ENCODE results near the gene SELENOS.

The SELENOS gene

GRCh38 chr15:101250873-101251829 lies 26.1 kb downstream of the SELENOS start:
- DNase-seq (ENCODE audit: low read depth in 2 of 2): peak in 1 of 2 donors; percentile 27

- no peak for DNase-seq (ENCODE audit: low read depth in 2 of 2)
Measured at GRCh38 chr15:101250341-101250831, 26.9 kb downstream of the SELENOS start.

- DNase-seq (ENCODE audit: low read depth in 2 of 2): no peak
Measured at GRCh38 chr15:101248274-101248673, 29.0 kb downstream of the SELENOS start.

DNA sequence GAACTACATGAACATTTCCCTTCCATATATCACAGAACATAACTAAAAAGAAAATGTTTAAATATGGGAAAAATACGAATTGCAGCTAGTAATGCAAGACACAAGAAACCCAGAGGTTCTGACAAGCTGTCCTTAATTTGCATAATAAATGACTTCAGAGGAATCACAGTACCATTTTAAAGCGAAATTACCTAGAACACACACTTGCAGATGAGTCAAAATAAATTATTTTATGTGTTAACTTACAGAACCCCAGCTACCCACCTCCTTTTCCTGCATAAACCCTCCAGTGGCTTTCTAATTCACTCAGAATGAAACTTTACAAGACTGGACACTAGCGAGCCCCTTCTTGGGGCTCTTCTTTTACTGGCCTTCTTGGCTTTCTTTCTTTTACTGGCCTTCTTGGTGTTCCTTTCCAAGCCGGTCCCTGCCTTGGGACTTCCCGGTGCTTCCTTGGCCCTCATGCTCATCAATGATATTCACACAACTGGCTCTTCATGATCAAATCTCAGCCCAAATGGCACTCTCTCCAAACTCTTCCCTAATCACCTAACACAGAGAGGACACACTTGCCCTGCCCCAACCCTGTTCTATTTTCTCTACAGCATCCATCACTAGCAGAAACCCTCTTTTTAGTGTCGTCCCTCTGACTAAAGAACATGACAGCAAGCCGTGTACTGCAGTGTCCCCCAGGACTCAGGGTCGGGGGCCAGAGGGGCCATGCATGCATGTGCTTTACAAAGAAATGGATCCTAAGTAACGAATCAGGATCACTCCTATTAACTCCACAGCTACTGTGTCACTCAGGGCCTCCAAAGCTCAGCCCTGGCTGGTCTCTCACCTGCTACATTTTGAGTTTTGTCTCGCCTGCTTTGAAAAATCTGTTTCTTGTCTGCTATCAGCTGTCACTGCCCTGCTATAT lies 30.2 kb downstream of the SELENOS start:
- no peak for DNase-seq (ENCODE audit: low read depth in 2 of 2)

GRCh38 chr15:101246391-101246790 lies 30.9 kb downstream of the SELENOS start:
- DNase-seq (ENCODE audit: low read depth in 2 of 2): no peak

DNA sequence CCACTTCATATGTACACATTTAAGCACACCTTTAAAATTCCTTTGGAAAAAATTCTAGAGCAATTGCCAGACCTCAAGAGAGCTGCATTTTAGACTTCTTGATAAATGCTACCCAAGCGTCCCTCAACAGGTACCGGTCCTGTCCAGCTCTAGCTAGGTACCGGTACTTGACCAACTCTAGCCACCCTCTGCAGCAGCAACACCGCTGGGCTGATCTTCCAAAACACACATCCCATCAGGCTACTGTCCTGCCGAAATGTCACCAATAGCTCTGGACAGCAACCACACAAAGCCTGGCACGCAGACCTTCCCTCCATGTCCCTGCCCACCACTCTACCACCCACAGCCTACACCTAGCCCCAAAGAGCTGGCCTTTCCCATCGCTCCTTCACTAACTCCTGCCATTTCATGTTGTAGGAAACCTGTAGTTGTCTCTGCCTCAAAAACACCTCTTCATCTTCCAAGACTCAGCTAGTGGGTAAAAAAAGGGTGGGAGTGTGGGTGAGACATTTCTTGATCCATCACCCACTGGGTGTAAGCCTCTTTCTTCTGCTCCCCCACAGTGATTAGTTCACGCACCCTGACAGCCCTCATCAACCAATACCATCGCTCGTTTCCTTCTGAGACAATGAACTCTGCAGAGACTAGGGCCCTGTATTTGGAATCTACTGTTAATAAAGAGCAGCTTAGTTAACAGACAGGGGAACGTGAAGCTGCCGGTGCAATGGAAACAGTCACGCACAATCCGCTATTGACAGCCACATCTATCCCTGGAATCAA lies 32.2 kb downstream of the SELENOS start:
- no peak for DNase-seq (ENCODE audit: low read depth in 2 of 2)

GRCh38 chr15:101244036-101244781 lies 33.1 kb downstream of the SELENOS start:
- DNase-seq (ENCODE audit: low read depth in 2 of 2): no peak

DNA sequence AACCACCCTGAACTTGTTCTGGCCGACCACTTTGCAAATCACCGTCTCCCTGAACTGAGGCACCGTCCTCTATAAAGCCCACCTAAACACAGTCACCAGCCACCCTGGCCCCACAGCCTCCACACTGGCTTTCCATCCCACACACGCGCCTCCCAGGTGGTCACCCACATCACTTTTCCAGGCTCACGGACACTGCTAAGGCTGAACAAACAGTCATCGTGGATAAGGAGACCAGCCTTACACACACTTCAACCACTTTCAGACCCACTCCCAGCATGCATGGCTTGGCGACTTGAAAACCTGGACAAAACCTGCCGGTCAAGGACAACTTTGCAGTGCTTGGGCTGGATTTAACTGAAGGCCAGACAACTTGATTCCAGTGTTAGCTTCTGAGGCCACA lies 33.9 kb downstream of the SELENOS start:
- no peak for DNase-seq (ENCODE audit: low read depth in 2 of 2)

GRCh38 chr15:101242999-101243336 lies 34.3 kb downstream of the SELENOS start:
- no peak for DNase-seq (ENCODE audit: low read depth in 2 of 2)

GRCh38 chr15:101242160-101242998 lies 34.9 kb downstream of the SELENOS start:
- DNase-seq (ENCODE audit: low read depth in 2 of 2): no peak

DNA sequence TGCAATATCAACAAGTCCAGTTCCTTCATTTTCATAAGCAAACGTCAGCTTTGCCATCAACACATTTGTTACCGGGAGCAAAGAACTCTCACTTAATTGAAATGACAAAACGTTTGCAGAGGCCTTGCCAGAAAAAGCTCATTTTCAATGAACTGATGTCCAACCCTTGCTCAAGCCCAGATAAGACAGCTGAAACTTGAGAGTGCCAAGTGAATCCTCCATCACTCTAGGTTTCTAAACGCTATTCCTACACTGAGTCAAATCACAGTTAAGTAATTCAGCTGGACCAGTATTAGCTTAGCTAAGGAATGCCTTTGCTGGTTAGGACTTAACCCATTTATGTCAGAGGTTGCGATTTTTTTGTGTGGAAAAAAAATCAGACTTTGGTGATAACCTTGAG lies 36.9 kb downstream of the SELENOS start:
- no peak for DNase-seq (ENCODE audit: low read depth in 2 of 2)

- DNase-seq (ENCODE audit: low read depth in 2 of 2): no peak
Measured at GRCh38 chr15:101239724-101240136, 37.6 kb downstream of the SELENOS start.

- DNase-seq (ENCODE audit: low read depth in 2 of 2): no peak
Measured at GRCh38 chr15:101237251-101237650, 40.0 kb downstream of the SELENOS start.

- no peak for DNase-seq (ENCODE audit: low read depth in 2 of 2)
Measured at GRCh38 chr15:101233651-101234280, 43.5 kb downstream of the SELENOS start.

- DNase-seq (ENCODE audit: low read depth in 2 of 2): no peak
Measured at GRCh38 chr15:101232677-101233076, 44.6 kb downstream of the SELENOS start.

DNA sequence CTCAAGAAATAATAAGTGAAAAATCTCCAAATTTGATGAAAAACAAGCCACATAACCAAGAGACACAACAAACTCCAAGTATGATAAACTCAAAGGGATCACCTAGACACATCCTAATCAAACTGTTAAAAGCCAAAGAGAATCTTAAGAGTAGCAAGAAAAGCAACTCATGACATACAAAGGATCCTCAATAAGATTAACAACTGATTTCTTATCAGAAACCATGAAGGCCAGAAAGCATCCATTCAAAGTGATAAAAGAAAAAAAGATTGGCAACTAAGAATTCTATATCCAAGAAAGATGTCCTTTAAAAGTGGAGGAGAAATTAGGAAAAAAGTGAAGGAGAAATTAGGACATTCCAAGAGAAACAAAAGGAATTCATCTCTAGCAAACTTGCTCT lies 49.0 kb downstream of the SELENOS start:
- DNase-seq (ENCODE audit: low read depth in 2 of 2): no peak

GRCh38 chr15:101225658-101226057 lies 51.6 kb downstream of the SELENOS start:
- no peak for DNase-seq (ENCODE audit: low read depth in 2 of 2)
